ENCODE results near the gene PPARA.

The PPARA gene

GRCh38 chr22:46275455-46276122, 125.3 kb downstream of the PPARA start:
- no peak for DNase-seq (ENCODE audit: low spot score)

GRCh38 chr22:46276563-46276962, 126.2 kb downstream of the PPARA start:
- DNase-seq (ENCODE audit: low spot score) = no peak

DNA sequence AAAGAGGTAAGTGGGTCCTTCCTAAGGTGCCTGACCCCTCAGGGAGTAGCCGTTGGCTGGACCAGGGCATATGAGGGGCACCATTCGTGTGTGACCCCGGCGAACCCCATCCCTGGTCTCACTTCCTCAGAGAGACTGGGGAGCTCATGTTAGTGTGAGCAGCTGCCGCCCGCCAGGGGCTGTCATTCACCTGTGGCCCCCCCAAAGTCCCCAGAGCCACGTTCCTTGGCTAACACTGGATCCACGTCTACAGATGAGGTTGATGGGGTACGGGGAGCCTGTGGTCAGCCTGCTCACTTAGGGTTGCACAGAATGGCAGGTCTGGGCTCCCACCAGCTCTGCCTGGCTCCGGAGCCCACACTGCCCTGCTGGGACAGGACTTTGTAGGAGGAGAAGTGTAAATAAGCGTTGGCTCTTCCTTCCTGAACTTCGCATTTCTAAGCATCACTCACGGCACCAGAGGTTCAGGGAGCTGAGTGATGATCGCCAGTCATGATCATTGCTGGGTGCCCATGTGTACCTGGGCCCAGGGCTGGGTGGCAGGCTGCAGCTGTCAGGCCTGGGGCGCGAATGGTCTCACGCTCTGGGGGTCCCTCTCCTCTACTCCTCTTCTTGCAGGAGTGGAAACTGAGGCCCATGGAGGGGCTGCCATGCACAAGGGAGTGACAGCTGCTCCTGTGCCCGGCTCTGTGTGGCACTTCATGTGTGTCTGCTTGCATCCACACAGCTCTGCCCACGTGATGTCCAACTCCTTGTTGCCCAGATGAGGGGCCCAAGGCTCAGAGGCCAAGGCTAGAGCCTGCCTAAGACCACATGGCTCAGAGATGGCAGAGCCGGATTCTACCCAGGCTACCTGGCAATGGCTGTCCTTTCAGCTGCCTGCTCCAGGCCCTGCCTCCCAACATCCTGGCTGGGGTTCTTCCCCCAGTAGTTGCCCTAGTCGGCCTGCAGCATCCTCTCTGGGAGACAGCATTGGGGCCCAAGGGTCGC, 128.6 kb downstream of the PPARA start:
- no peak for DNase-seq (ENCODE audit: low spot score)

- no peak for DNase-seq (ENCODE audit: low spot score)
These were observed 129.9 kb downstream of the PPARA start for GRCh38 chr22:46280063-46280817.

DNA sequence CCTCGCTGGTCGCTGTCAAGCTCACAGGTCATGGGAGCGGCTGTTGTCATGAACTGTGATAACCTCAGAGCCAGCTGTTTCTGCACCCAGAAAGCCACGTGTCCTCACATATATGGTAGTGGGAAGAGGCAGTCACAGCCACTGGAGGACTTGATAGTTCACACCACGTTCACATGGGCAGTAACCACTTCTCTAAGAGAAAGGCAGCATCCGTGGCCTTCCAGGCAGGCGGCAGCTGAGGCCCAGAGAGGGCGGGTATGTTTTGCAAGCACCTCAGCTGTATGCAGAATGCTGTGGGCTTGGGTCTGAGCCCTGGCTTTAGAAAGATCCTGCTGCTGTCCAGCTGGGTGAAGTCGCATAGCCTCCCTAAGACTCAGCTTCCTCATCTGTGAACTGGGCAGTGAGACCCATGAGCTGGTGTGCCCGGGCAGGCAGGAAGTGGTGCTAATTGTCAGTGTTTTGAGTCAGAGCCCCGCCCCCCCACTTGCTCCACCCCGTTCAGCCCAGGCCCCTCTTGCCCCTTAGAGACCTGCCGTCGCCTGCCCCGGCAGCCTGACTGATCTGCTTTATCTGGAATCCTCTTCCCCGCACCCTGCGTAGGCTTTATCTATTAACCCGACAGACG, 130.8 kb downstream of the PPARA start:
- no peak for DNase-seq (ENCODE audit: low spot score)

- DNase-seq (ENCODE audit: low spot score) = no peak
These were observed 131.7 kb downstream of the PPARA start for GRCh38 chr22:46281866-46282678.

DNA sequence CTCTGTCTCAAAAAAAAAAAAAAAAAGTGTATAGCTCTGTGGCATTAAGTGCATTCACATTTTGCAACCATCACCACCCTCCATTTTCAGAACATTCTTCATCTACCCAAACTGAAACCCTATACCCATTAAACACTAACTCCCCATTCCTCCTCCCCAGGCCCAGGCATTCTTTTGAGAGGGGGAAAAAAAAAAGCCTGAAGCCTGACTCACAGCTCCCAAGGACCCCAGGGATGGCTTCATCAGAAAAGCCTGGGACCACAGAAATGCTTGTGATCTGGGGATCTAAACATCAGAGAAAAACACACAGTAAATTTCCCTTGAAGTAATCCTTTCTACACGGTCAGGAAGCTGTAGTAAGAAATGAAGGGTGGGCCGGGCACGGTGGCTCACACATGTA, 135.7 kb downstream of the PPARA start:
- DNase-seq (ENCODE audit: low spot score) = no peak

- DNase-seq (ENCODE audit: low spot score) = no peak
These were observed 136.9 kb downstream of the PPARA start for GRCh38 chr22:46286941-46287872.

GRCh38 chr22:46287873-46288751, 137.8 kb downstream of the PPARA start:
- DNase-seq (ENCODE audit: low spot score) = no peak

GRCh38 chr22:46288846-46289243, 138.5 kb downstream of the PPARA start:
- no peak for DNase-seq (ENCODE audit: low spot score)

DNA sequence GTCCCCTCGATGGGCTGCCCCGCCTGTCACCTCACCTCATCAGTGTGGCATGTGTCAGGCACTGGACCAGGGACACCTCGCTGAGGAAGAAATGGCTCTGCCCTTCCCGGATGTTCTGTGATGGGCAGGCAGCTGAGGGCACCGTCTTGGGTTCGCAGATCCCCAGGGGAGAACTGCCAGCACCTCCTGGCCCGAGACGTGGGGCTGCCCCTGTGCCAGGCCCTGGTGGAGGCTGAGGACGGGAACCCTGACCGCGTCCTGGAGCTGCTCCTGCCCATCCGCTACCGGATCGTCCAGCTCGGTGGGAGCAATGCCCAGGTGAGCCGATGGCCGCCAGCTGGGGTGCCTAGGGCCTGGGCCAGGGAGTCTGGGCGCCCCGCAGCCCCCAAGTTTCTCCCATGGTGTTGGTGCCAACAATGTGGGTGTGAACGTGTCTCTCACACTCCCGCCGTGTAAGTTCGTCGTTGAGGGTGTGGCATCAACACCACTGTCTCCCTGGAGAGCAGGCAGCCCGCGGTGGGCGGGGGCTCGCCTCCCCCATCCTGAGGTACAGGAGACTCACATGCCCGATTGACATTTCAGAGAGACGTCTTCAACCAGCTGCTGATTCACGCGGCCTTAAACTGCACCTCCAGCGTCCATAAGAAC, 139.0 kb downstream of the PPARA start:
- DNase-seq (ENCODE audit: low spot score) = no peak

- no peak for DNase-seq (ENCODE audit: low spot score)
These were observed 140.0 kb downstream of the PPARA start for GRCh38 chr22:46290121-46290842.

GRCh38 chr22:46290843-46291785, 140.8 kb downstream of the PPARA start:
- no peak for DNase-seq (ENCODE audit: low spot score)

- DNase-seq (ENCODE audit: low spot score) = no peak
These were observed 141.8 kb downstream of the PPARA start for GRCh38 chr22:46292173-46292572.

GRCh38 chr22:46292732-46293131, 142.4 kb downstream of the PPARA start:
- no peak for DNase-seq (ENCODE audit: low spot score)
